Inferior parietal cortex (tissue), 1 donor: ENCODE measurements around the gene LYZL2.
"Not testable (repeated sequence)": the region's sequence is repeated elsewhere in the genome, so short reads cannot be mapped to it uniquely, and the experiment has no call there.

Source experiments
- DNase-seq: peaks from one replicate; pipeline ENCODE4 v3.0.0-alpha.2; 2016; ENCODE audit errors: extremely low spot score

Gene LYZL2

GRCh38 chr10:30629653-30630052 is at the start of gene LYZL2:
Gene LYZL2 (minus strand): TSS chr10:30629753. CDS start chr10:30626915, 2,838 bp downstream.
- no peak for DNase-seq

GRCh38 chr10:30677616-30678015 is 48.1 kb upstream of the LYZL2 start:
- not testable (repeated sequence) for DNase-seq

GRCh38 chr10:30677146-30677545 is 47.6 kb upstream of the LYZL2 start:
- DNase-seq, result not testable (repeated sequence)

GRCh38 chr10:30675791-30676718 is 46.5 kb upstream of the LYZL2 start:
- no peak for DNase-seq

- no peak for DNase-seq
Measured at GRCh38 chr10:30674796-30675195, 45.2 kb upstream of the LYZL2 start.

- not testable (repeated sequence) for DNase-seq
Measured at GRCh38 chr10:30673262-30673661, 43.7 kb upstream of the LYZL2 start.

- not testable (repeated sequence) for DNase-seq
Measured at GRCh38 chr10:30672338-30672737, 42.8 kb upstream of the LYZL2 start.

- DNase-seq, result peak; percentile 93
Measured at GRCh38 chr10:30671026-30671616, 41.6 kb upstream of the LYZL2 start.

GRCh38 chr10:30667982-30668381 is 38.4 kb upstream of the LYZL2 start:
- DNase-seq, result not testable (repeated sequence)

- DNase-seq, result not testable (repeated sequence)
Measured at GRCh38 chr10:30663403-30663802, 33.9 kb upstream of the LYZL2 start.

- no peak for DNase-seq
Measured at GRCh38 chr10:30662814-30663213, 33.3 kb upstream of the LYZL2 start.

- DNase-seq, result not testable (repeated sequence)
Measured at GRCh38 chr10:30660314-30660713, 30.8 kb upstream of the LYZL2 start.

GRCh38 chr10:30656233-30656632 is 26.7 kb upstream of the LYZL2 start:
- no peak for DNase-seq

- DNase-seq, result not testable (repeated sequence)
Measured at GRCh38 chr10:30655001-30655400, 25.4 kb upstream of the LYZL2 start.

- not testable (repeated sequence) for DNase-seq
Measured at GRCh38 chr10:30651470-30652397, 22.2 kb upstream of the LYZL2 start.

GRCh38 chr10:30647089-30647488 is 17.5 kb upstream of the LYZL2 start:
- DNase-seq, result no peak

- peak; percentile 13 for DNase-seq
Measured at GRCh38 chr10:30645340-30645827, 15.8 kb upstream of the LYZL2 start.

- not testable (repeated sequence) for DNase-seq
Measured at GRCh38 chr10:30644408-30644861, 14.9 kb upstream of the LYZL2 start.

GRCh38 chr10:30643557-30644199 is 14.1 kb upstream of the LYZL2 start:
- not testable (repeated sequence) for DNase-seq

- not testable (repeated sequence) for DNase-seq
Measured at GRCh38 chr10:30642856-30643255, 13.3 kb upstream of the LYZL2 start.
